BLaER1 treated with 17β-estradiol and CSF1 and Interleukin-3, amounts not matched to agents 10 nM and 100 nM (cell line): ENCODE data around the gene SH2D4B.

Source experiments
- H3K27ac ChIP-seq, 11 experiments: shearing (Covaris generic); formaldehyde crosslinking; 2 replicates each; pipeline ENCODE4 v1.8.1; 2022
- H3K27me3 ChIP-seq, 11 experiments: shearing (Covaris generic); formaldehyde crosslinking; 2 replicates each; pipeline ENCODE4 v1.8.1; 2022
- H3K36me3 ChIP-seq, 11 experiments: shearing (Covaris generic); formaldehyde crosslinking; 2 replicates each; pipeline ENCODE4 v1.8.1; 2022
- H3K4me1 ChIP-seq, 10 experiments: shearing (Covaris generic); formaldehyde crosslinking; 2 replicates each; pipeline ENCODE4 v1.8.1; 2022
- H3K4me2 ChIP-seq, 11 experiments: shearing (Covaris generic); formaldehyde crosslinking; 2 replicates each; pipeline ENCODE4 v1.8.1; 2022
- H3K4me3 ChIP-seq, 10 experiments: shearing (Covaris generic); formaldehyde crosslinking; 2 replicates each; pipeline ENCODE4 v1.8.1; 2022
- H3K9ac ChIP-seq, 11 experiments: shearing (Covaris generic); formaldehyde crosslinking; 2 replicates each; pipeline ENCODE4 v1.8.1; 2022
- H3K9me3 ChIP-seq, 11 experiments: shearing (Covaris generic); formaldehyde crosslinking; replicated peaks in 1 of 11; 2 replicates each; pipeline ENCODE4 v1.8.1; 2022
- H4K20me1 ChIP-seq, 11 experiments: shearing (Covaris generic); formaldehyde crosslinking; 2 replicates each; pipeline ENCODE4 v1.8.1; 2022
- Cebpa-rat ChIP-seq, 11 experiments: shearing (Covaris generic); IDR thresholded peaks; 2 replicates each; pipeline ENCODE4 v1.8.1; 2022

Gene SH2D4B

GRCh38 chr10:80517416-80518142, 20.1 kb upstream of the SH2D4B start:
- Histone ChIP-seq H3K27ac (peak overlapping the region in 10 of 11 experiments; percentile 51 to 81 (median 71); a peak in 19 of 22 replicates), H3K27me3 (no peaks in the 10 kb centered on the region), H3K9ac (peak overlapping the region; percentile 9 to 71 (median 64); a peak in 20 of 22 replicates), H3K4me2 (peak overlapping the region; percentile 91 to 98 (median 94)), H3K4me3 (peak overlapping the region in 9 of 10 experiments; percentile 17 to 52 (median 36); a peak in 14 of 20 replicates), H3K9me3 (no peaks in the 10 kb centered on the region), H3K36me3 (peaks cover 86 to 100% (median 95%) of the 10 kb centered on the region in 11 experiments), H3K4me1 (peaks cover 99 to 100% (median 100%) of the 10 kb centered on the region in 10 experiments), H4K20me1 (peaks cover 49 to 100% (median 90%) of the 10 kb centered on the region in 11 experiments)
- TF ChIP-seq Cebpa-rat (IDR thresholded peaks at IDR 0.05): no peak

- Histone ChIP-seq H3K4me1 (peaks cover 100% of the 10 kb centered on the region in 10 experiments), H3K4me3 (peak overlapping the region; percentile 6 to 52 (median 34); a peak in 16 of 20 replicates), H3K27me3 (no peaks in the 10 kb centered on the region), H4K20me1 (peaks cover 43 to 100% (median 88%) of the 10 kb centered on the region in 11 experiments), H3K9ac (peak overlapping the region; percentile 9 to 71 (median 64); a peak in 20 of 22 replicates), H3K27ac (peak overlapping the region in 10 of 11 experiments; percentile 51 to 81 (median 71); a peak in 19 of 22 replicates), H3K9me3 (no peaks in the 10 kb centered on the region), H3K36me3 (peaks cover 80 to 96% (median 89%) of the 10 kb centered on the region in 11 experiments), H3K4me2 (peak overlapping the region; percentile 91 to 98 (median 94))
- TF ChIP-seq Cebpa-rat (IDR thresholded peaks at IDR 0.05): no peak
These were observed 19.4 kb upstream of the SH2D4B start for GRCh38 chr10:80518143-80518806.

GRCh38 chr10:80518807-80519360, 18.8 kb upstream of the SH2D4B start:
- peaks cover 74 to 90% (median 83%) of the 10 kb centered on the region in 11 experiments for H3K36me3 ChIP-seq
- H3K9ac ChIP-seq: peak overlapping the region in 10 of 11 experiments; percentile 9 to 71 (median 64); a peak in 17 of 22 replicates
- no peaks in the 10 kb centered on the region for H3K27me3 ChIP-seq
- no peak for TF ChIP-seq Cebpa-rat (IDR thresholded peaks at IDR 0.05)
- peaks cover 100% of the 10 kb centered on the region in 10 experiments for H3K4me1 ChIP-seq
- peak overlapping the region in 10 of 11 experiments; percentile 51 to 81 (median 71); a peak in 19 of 22 replicates for H3K27ac ChIP-seq
- no peaks in the 10 kb centered on the region for H3K9me3 ChIP-seq
- H3K4me2 ChIP-seq: peak overlapping the region; percentile 91 to 98 (median 94)
- H3K4me3 ChIP-seq: peak overlapping the region in 8 of 10 experiments; percentile 28 to 52 (median 37); a peak in 11 of 20 replicates
- H4K20me1 ChIP-seq: peaks cover 43 to 99% (median 87%) of the 10 kb centered on the region in 11 experiments

- Histone ChIP-seq H3K27me3 (no peaks in the 10 kb centered on the region), H3K27ac (peak overlapping the region in 9 of 11 experiments; percentile 2 to 81 (median 71); a peak in 17 of 22 replicates), H3K4me2 (peak overlapping the region; percentile 91 to 98 (median 94)), H3K36me3 (peaks cover 62 to 78% (median 70%) of the 10 kb centered on the region in 11 experiments), H3K9me3 (no peaks in the 10 kb centered on the region), H4K20me1 (peaks cover 37 to 99% (median 84%) of the 10 kb centered on the region in 11 experiments), H3K4me1 (peaks cover 98 to 100% (median 100%) of the 10 kb centered on the region in 10 experiments), H3K9ac (peak overlapping the region in 8 of 11 experiments; percentile 20 to 71 (median 65); a peak in 13 of 22 replicates), H3K4me3 (peak overlapping the region in 3 of 10 experiments; percentile 10 to 27 (median 24); a peak in 1 of 20 replicates)
- no peak for TF ChIP-seq Cebpa-rat (IDR thresholded peaks at IDR 0.05)
These were observed 17.6 kb upstream of the SH2D4B start for GRCh38 chr10:80519936-80520650.

GRCh38 chr10:80520661-80521470, 16.8 kb upstream of the SH2D4B start:
- H3K36me3 ChIP-seq: peaks cover 54 to 70% (median 63%) of the 10 kb centered on the region in 11 experiments
- peak overlapping the region in 8 of 11 experiments; percentile 2 to 81 (median 72); a peak in 11 of 22 replicates for H3K27ac ChIP-seq
- peak overlapping the region; percentile 91 to 98 (median 94); a peak in 21 of 22 replicates for H3K4me2 ChIP-seq
- no peaks in the 10 kb centered on the region for H3K9me3 ChIP-seq
- H3K27me3 ChIP-seq: no peaks in the 10 kb centered on the region
- no peak for TF ChIP-seq Cebpa-rat (IDR thresholded peaks at IDR 0.05)
- peaks cover 98 to 100% (median 100%) of the 10 kb centered on the region in 10 experiments for H3K4me1 ChIP-seq
- H3K4me3 ChIP-seq: peak overlapping the region in 1 of 10 experiments; percentile 24; a peak in 1 of 20 replicates
- H3K9ac ChIP-seq: peak overlapping the region in 7 of 11 experiments; percentile 20 to 71 (median 64); a peak in 8 of 22 replicates
- H4K20me1 ChIP-seq: peaks cover 34 to 97% (median 76%) of the 10 kb centered on the region in 11 experiments

GRCh38 chr10:80522756-80523363, 14.8 kb upstream of the SH2D4B start:
- Histone ChIP-seq H3K4me2 (peak overlapping the region; percentile 36 to 96 (median 63)), H3K27ac (peak overlapping the region in 3 of 11 experiments; percentile 1 to 34 (median 8); a peak in 3 of 22 replicates), H3K9ac (no peak overlapping the region), H3K4me1 (peaks cover 98 to 100% (median 100%) of the 10 kb centered on the region in 10 experiments), H3K4me3 (no peak overlapping the region), H4K20me1 (peaks cover 31 to 82% (median 57%) of the 10 kb centered on the region in 11 experiments), H3K36me3 (peaks cover 36 to 50% (median 43%) of the 10 kb centered on the region in 11 experiments), H3K9me3 (no peaks in the 10 kb centered on the region), H3K27me3 (no peaks in the 10 kb centered on the region)
- no peak for TF ChIP-seq Cebpa-rat (IDR thresholded peaks at IDR 0.05)

GRCh38 chr10:80523773-80524172, 13.9 kb upstream of the SH2D4B start:
- peak overlapping the region; percentile 36 to 96 (median 63) for H3K4me2 ChIP-seq
- peak overlapping the region in 10 of 11 experiments; percentile 34 to 66 (median 56); a peak in 21 of 22 replicates for H3K27ac ChIP-seq
- TF ChIP-seq Cebpa-rat (IDR thresholded peaks at IDR 0.05): no peak
- no peaks in the 10 kb centered on the region for H3K27me3 ChIP-seq
- peaks cover 27 to 41% (median 34%) of the 10 kb centered on the region in 11 experiments for H3K36me3 ChIP-seq
- H3K4me3 ChIP-seq: no peak overlapping the region
- peaks cover 25 to 76% (median 48%) of the 10 kb centered on the region in 11 experiments; a peak in 21 of 22 replicates for H4K20me1 ChIP-seq
- H3K9me3 ChIP-seq: no peaks in the 10 kb centered on the region
- H3K4me1 ChIP-seq: peaks cover 98 to 100% (median 100%) of the 10 kb centered on the region in 10 experiments
- H3K9ac ChIP-seq: peak overlapping the region in 9 of 11 experiments; percentile 9 to 52 (median 27); a peak in 16 of 22 replicates
